Measurements from ENCODE around the gene TCF4. TPM values are rescaled to one million over a fixed set of nuclear protein-coding genes. Genes with fewer than 3 reads are reported as not detected.

Gene TCF4
- total RNA-seq, 1 donor from 2014 or later = 56.8 TPM

GRCh38 chr18:55413474-55413873 lies 174.5 kb downstream of the TCF4 start:
- no peaks in the 10 kb centered on the region for H3K9me3 Mint-ChIP-seq (ENCODE audit: low read depth)
- peaks cover 5% of the 10 kb centered on the region for H3K4me1 Mint-ChIP-seq (ENCODE audit: low read depth)
- no peak for TF ChIP-seq CTCF (IDR thresholded peaks at IDR 0.05; ENCODE audit: unreplicated experiment)
- DNase-seq (ENCODE audit: low spot score, unreplicated experiment) = no peak
- no peak overlapping the region for H3K4me3 Mint-ChIP-seq (ENCODE audit: low read depth)
- no peak overlapping the region for H3K27ac Mint-ChIP-seq
- peaks cover 7% of the 10 kb centered on the region for H3K27me3 Mint-ChIP-seq
- H3K36me3 Mint-ChIP-seq (ENCODE audit: insufficient read depth) = no peaks in the 10 kb centered on the region

- TF ChIP-seq CTCF (IDR thresholded peaks at IDR 0.05; ENCODE audit: unreplicated experiment) = no peak
- DNase-seq (ENCODE audit: low spot score, unreplicated experiment) = no peak
- H3K27me3 Mint-ChIP-seq = peaks cover 4% of the 10 kb centered on the region
- H3K9me3 Mint-ChIP-seq (ENCODE audit: low read depth) = peaks cover 11% of the 10 kb centered on the region
- peaks cover 8% of the 10 kb centered on the region for H3K36me3 Mint-ChIP-seq (ENCODE audit: insufficient read depth)
- H3K4me1 Mint-ChIP-seq (ENCODE audit: low read depth) = peaks cover 27% of the 10 kb centered on the region
- H3K4me3 Mint-ChIP-seq (ENCODE audit: low read depth) = no peak overlapping the region
- H3K27ac Mint-ChIP-seq = no peak overlapping the region
Measured at GRCh38 chr18:55407774-55408535, 180.0 kb downstream of the TCF4 start.

- Mint-ChIP-seq H3K9me3 (ENCODE audit: low read depth) (peaks cover 11% of the 10 kb centered on the region), H3K36me3 (ENCODE audit: insufficient read depth) (peaks cover 8% of the 10 kb centered on the region), H3K4me1 (ENCODE audit: low read depth) (peaks cover 29% of the 10 kb centered on the region), H3K27ac (no peak overlapping the region), H3K4me3 (ENCODE audit: low read depth) (no peak overlapping the region), H3K27me3 (peaks cover 4% of the 10 kb centered on the region)
- DNase-seq (ENCODE audit: low spot score, unreplicated experiment) = no peak
- no peak for TF ChIP-seq CTCF (IDR thresholded peaks at IDR 0.05; ENCODE audit: unreplicated experiment)
Measured at GRCh38 chr18:55407191-55407590, 180.8 kb downstream of the TCF4 start.

- peak overlapping the region; percentile 60 for H3K27ac Mint-ChIP-seq
- no peak for TF ChIP-seq CTCF (IDR thresholded peaks at IDR 0.05; ENCODE audit: unreplicated experiment)
- DNase-seq (ENCODE audit: low spot score, unreplicated experiment) = no peak
- H3K27me3 Mint-ChIP-seq = peaks cover 4% of the 10 kb centered on the region
- peaks cover 11% of the 10 kb centered on the region for H3K9me3 Mint-ChIP-seq (ENCODE audit: low read depth)
- H3K36me3 Mint-ChIP-seq (ENCODE audit: insufficient read depth) = peaks cover 8% of the 10 kb centered on the region
- no peak overlapping the region for H3K4me3 Mint-ChIP-seq (ENCODE audit: low read depth)
- H3K4me1 Mint-ChIP-seq (ENCODE audit: low read depth) = peaks cover 36% of the 10 kb centered on the region
Measured at GRCh38 chr18:55406451-55406991, 181.5 kb downstream of the TCF4 start.

GRCh38 chr18:55405893-55406406 lies 182.0 kb downstream of the TCF4 start:
- Mint-ChIP-seq H3K36me3 (ENCODE audit: insufficient read depth) (peaks cover 8% of the 10 kb centered on the region), H3K9me3 (ENCODE audit: low read depth) (peaks cover 11% of the 10 kb centered on the region), H3K4me1 (ENCODE audit: low read depth) (peaks cover 42% of the 10 kb centered on the region), H3K27me3 (peaks cover 4% of the 10 kb centered on the region), H3K4me3 (ENCODE audit: low read depth) (no peak overlapping the region), H3K27ac (no peak overlapping the region)
- no peak for TF ChIP-seq CTCF (IDR thresholded peaks at IDR 0.05; ENCODE audit: unreplicated experiment)
- DNase-seq (ENCODE audit: low spot score, unreplicated experiment) = no peak
